Left renal cortex interstitium (tissue), 4 donors: ENCODE data around the gene C3orf20. TPM values are rescaled to one million over a fixed set of nuclear protein-coding genes. Genes with fewer than 3 reads are reported as not detected.

Experiments used
- DNase-seq, 4 donors: peaks; one replicate each; pipeline ENCODE4 v3.0.0-alpha.2; 2013; ENCODE audit warnings: low read depth in 4 of 4, low spot score in 2 of 4, missing footprints in 1 of 4
- polyA plus RNA-seq, 4 donors: library from polyadenylated mRNA; unstranded; fragments of 120-200 nt; gene quantifications; one replicate each; pipeline ENCODE4 v1.2.1, GENCODE V29; 2013; ENCODE audit not compliant: insufficient read length in 4 of 4

The C3orf20 gene
- polyA plus RNA-seq, 4 donors: 0.19 to 0.56 (median 0.31) TPM

- DNase-seq: no peak
Measured at GRCh38 chr3:14792691-14793121, 117.8 kb downstream of the C3orf20 start.

- no peak for DNase-seq
Measured at GRCh38 chr3:14793126-14793857, 118.4 kb downstream of the C3orf20 start.

- DNase-seq: no peak
Measured at GRCh38 chr3:14793858-14794234, 118.9 kb downstream of the C3orf20 start.

GRCh38 chr3:14794435-14794834 lies 119.5 kb downstream of the C3orf20 start:
- no peak for DNase-seq

- DNase-seq: no peak
Measured at GRCh38 chr3:14795996-14796395, 121.1 kb downstream of the C3orf20 start.

- no peak for DNase-seq
Measured at GRCh38 chr3:14796403-14797077, 121.6 kb downstream of the C3orf20 start.

- no peak for DNase-seq
Measured at GRCh38 chr3:14797731-14798130, 122.8 kb downstream of the C3orf20 start.

- no peak for DNase-seq
Measured at GRCh38 chr3:14798231-14798630, 123.3 kb downstream of the C3orf20 start.

- DNase-seq: no peak
Measured at GRCh38 chr3:14799146-14799545, 124.2 kb downstream of the C3orf20 start.

- no peak for DNase-seq
Measured at GRCh38 chr3:14801031-14801430, 126.1 kb downstream of the C3orf20 start.

- DNase-seq: no peak
Measured at GRCh38 chr3:14801668-14802380, 126.9 kb downstream of the C3orf20 start.

- no peak for DNase-seq
Measured at GRCh38 chr3:14802381-14802731, 127.4 kb downstream of the C3orf20 start.

GRCh38 chr3:14803101-14803980 lies 128.4 kb downstream of the C3orf20 start:
- DNase-seq: no peak

- no peak for DNase-seq
Measured at GRCh38 chr3:14803981-14804834, 129.3 kb downstream of the C3orf20 start.

- DNase-seq: no peak
Measured at GRCh38 chr3:14804835-14805780, 130.2 kb downstream of the C3orf20 start.

GRCh38 chr3:14805961-14806537 lies 131.1 kb downstream of the C3orf20 start:
- no peak for DNase-seq

- DNase-seq: no peak
Measured at GRCh38 chr3:14806641-14807263, 131.8 kb downstream of the C3orf20 start.

GRCh38 chr3:14808025-14808424 lies 133.1 kb downstream of the C3orf20 start:
- DNase-seq: no peak
